H1 (cell line): ENCODE results near the gene SRP14. TPM values are rescaled to one million over a fixed set of nuclear protein-coding genes. Genes with fewer than 3 reads are reported as not detected.

Source experiments
- BACH1 ChIP-seq: IDR thresholded peaks from 2 replicates; pipeline ENCODE4 v1.6.1; 2012; ENCODE audit warnings: low read length, improper control_type of control experiment
- BRCA1 ChIP-seq: IDR thresholded peaks from 2 replicates; pipeline ENCODE4 v1.6.1; 2012; ENCODE audit warnings: low read depth, low read length, improper control_type of control experiment
- SP4 ChIP-seq: IDR thresholded peaks from 2 replicates; pipeline ENCODE4 v1.6.1; 2012; ENCODE audit warnings: low read length, inconsistent platforms
- SUZ12 ChIP-seq: fragments of 200-600 bp; sonication (generic); IDR thresholded peaks from 2 replicates; pipeline ENCODE4 v1.6.1; 2012; ENCODE audit warnings: mild to moderate bottlenecking, inconsistent platforms, low read length, moderate library complexity, mixed read lengths
- USF2 ChIP-seq: IDR thresholded peaks from 2 replicates; pipeline ENCODE4 v1.6.1; 2011; ENCODE audit warnings: low read length, improper control_type of control experiment
- YY1 ChIP-seq: IDR thresholded peaks from 2 replicates; pipeline ENCODE4 v1.6.1; 2011; ENCODE audit warnings: low read depth, mild to moderate bottlenecking, low read length
- polyA plus RNA-seq, 7 experiments: library from polyadenylated mRNA; depleted of rRNA in 3 of 7; stranded (reverse) in 5 of 7; unstranded in 2 of 7; fragments of >200 nt in 5 of 7; fragments of 200-250 nt in 2 of 7; gene quantifications; 1 replicate in 5 of 7; 2 replicates in 1 of 7; 4 replicates in 1 of 7; pipeline versions ENCODE4 v1.2.1 to v1.2.3, GENCODE V29; 2011 to 2013; ENCODE audit warnings: missing spikeins in 2 of 7, mixed read lengths in 2 of 7
- total RNA-seq: library from RNA; stranded (reverse); fragmentation: NEBNext Ultra II Directional; extraction: Animal tissue kit (Norgen Biotek cat#: 25700); gene quantifications from 2 replicates; pipeline ENCODE4 v1.2.1, GENCODE V29; 2021
- TF ChIP-seq, protein P1 (sequence below): IDR thresholded peaks from 2 replicates; pipeline ENCODE4 v1.6.1; 2011; ENCODE audit warnings: low read depth, mild to moderate bottlenecking, low read length; ENCODE audit not compliant: insufficient read depth
- TF ChIP-seq, protein P2 (sequence below): IDR thresholded peaks from 2 replicates; pipeline ENCODE4 v1.6.1; 2012; ENCODE audit warnings: inconsistent platforms

Gene SRP14
- total and polyA plus RNA-seq, 2 of the 8 experiments (the other 6 are each of a cell fraction or from before 2014, with no cell fraction given): 186 to 223 TPM

DNA sequence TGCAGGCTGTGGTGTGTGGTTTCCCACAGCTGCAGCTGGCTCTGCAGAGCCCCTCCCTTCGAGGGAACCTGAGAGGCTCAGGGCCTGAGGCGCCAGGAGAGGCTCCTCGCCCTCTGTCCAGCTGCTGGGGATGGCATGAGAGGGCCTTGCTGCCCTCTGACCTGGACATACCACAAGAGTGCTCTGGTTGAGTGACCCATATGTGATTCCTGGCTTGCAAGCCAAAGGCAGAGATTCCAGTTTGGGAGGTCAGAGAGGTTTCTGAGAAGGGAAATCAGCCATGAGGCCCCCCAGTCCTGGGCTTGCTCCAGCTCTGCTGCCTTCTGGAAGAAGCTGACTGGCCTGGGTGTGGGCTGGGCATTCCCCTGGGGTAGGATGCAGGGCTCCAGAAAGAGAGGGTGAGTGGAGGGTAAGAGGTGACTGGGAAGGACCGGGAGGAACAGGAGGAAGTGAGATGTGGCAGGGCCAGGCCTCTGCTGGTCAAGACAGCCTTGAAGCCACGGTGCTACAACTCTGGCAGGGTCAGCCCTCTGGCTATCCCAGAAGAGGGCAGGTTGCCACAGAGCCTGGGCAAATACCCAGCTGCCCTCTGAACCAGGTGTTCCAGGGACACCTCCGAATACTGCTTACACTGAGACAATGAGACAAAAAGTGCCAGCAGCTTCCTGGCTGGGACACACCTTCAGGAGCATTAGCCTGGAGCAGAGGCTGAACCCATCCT, 16.0 kb upstream of the SRP14 start (continued):
- no peak for TF ChIP-seq SP4
- TF ChIP-seq SUZ12: no peak
- TF ChIP-seq BACH1: no peak
- TF ChIP-seq, protein P1, sequence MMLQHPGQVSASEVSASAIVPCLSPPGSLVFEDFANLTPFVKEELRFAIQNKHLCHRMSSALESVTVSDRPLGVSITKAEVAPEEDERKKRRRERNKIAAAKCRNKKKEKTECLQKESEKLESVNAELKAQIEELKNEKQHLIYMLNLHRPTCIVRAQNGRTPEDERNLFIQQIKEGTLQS: no peak
- TF ChIP-seq USF2: no peak
- no peak for TF ChIP-seq YY1
- no peak for TF ChIP-seq BRCA1
- TF ChIP-seq, protein P2, sequence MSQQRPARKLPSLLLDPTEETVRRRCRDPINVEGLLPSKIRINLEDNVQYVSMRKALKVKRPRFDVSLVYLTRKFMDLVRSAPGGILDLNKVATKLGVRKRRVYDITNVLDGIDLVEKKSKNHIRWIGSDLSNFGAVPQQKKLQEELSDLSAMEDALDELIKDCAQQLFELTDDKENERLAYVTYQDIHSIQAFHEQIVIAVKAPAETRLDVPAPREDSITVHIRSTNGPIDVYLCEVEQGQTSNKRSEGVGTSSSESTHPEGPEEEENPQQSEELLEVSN: no peak
- TF ChIP-seq, all 59 proteins: peak for 0
